Right atrium auricular region (tissue), 2 donors: ENCODE measurements around the gene SPTB. TPM values are rescaled to one million over a fixed set of nuclear protein-coding genes. Genes with fewer than 3 reads are reported as not detected.

ENCODE experiments used
- DNase-seq: peaks from one replicate; pipeline ENCODE4 v3.0.0-alpha.2; 2019; ENCODE audit warnings: low spot score
- H3K27ac ChIP-seq, 2 donors: fragments of 200-600 bp; sonication (generic); 1 replicate in 1 of 2; 2 replicates in 1 of 2; pipeline ENCODE4 v1.5.1; 2016 to 2019
- H3K27me3 ChIP-seq, 2 donors: fragments of 200-600 bp; sonication (generic); one replicate each; pipeline versions ENCODE4 v1.5.1 to v1.6.0; 2017 to 2019
- H3K36me3 ChIP-seq: fragments of 200-600 bp; sonication (generic); one replicate; pipeline ENCODE4 v1.5.1; 2016
- H3K4me1 ChIP-seq, 2 donors: fragments of 200-600 bp; sonication (generic); one replicate each; pipeline versions ENCODE4 v1.5.1 to v1.6.0; 2017 to 2019
- H3K4me3 ChIP-seq, 2 donors: fragments of 200-600 bp; sonication (generic); 1 replicate in 1 of 2; 2 replicates in 1 of 2; pipeline ENCODE4 v1.5.1; 2017 to 2019; ENCODE audit warnings: mild to moderate bottlenecking in 1 of 2, moderate library complexity in 1 of 2
- H3K9me3 ChIP-seq, 2 donors: fragments of 200-600 bp; sonication (generic); one replicate each; pipeline ENCODE4 v1.5.1; 2019
- total RNA-seq, 2 donors: library from RNA; depleted of rRNA; stranded (reverse); fragments of >200 nt; gene quantifications; one replicate each; pipeline ENCODE4 v1.1.0, GENCODE V29; 2016
- TF ChIP-seq, protein P1 (sequence below), 2 donors: fragments of 200-600 bp; sonication (generic); IDR thresholded peaks; one replicate each; pipeline ENCODE4 v1.5.1; 2019; ENCODE audit warnings: antibody characterized with exemption in 2 of 2

The SPTB gene
- total RNA-seq, 2 donors from 2014 or later, result 84.4 to 102 TPM

DNA sequence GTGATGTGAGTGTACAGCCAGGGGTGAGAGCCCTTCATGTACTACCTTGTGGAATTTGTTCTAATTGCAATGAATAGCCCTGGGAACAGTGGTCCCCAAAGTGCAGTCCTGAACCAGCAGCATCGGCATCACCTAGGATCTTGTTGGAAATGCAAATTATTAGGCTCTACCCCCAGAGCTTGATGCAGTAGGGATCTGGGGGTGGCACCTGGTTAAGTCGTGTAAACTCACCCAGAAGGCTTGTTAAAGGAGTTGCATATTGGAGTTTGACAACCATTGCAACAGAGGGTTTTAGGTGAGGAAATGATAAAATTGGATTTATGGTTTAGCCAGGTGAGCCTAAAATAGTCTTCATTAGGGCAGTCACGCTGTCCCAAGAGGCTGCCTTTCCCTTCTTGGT, 102.2 kb downstream of the SPTB start:
- H3K27me3 ChIP-seq, result no peaks in the 10 kb centered on the region
- peak overlapping the region in 1 of 2 donors; percentile 69 for H3K27ac ChIP-seq
- H3K36me3 ChIP-seq, result peaks cover 28% of the 10 kb centered on the region

DNA sequence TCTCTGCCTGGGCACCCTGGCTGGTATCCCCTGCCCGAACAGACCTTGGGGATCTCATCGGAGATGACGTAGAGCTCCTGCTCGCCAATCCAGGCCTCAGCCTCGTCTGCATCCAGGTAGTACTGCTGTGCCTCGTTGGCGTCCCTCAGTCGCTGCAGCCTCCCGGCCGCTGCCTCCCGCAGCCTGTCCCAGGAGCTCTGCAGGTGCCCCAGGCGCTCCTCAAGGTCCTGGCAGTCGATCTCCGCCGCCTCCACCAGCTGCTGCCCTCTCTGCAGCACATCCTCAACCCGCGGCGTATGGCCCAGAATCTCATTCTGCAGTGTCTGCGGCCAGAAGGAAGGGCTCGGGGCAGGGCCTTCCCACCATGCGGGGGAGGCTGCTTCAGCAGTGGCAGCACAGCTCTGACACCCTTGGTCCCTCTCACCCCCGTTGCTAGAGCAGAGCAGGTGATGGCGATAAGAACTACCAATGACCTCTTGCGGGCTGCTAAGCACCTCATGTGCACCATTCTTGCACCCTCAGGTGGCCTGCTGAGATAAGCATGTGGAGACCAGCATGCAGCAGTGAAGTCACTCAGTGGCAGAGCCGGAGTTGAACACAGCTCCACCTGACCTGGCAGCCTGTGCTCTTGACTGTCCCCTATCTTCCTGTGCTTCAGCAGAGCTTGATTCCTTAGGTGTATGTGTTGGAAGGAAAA, 104.5 kb downstream of the SPTB start:
- H3K36me3 ChIP-seq, result peaks cover 46% of the 10 kb centered on the region

More for the DNA sequence above, 102.2 kb downstream of the SPTB start:
- peaks cover 0 to 28% of the 10 kb centered on the region in 2 donors for H3K4me1 ChIP-seq
- no peaks in the 10 kb centered on the region for H3K9me3 ChIP-seq
- DNase-seq, result no peak
- no peak overlapping the region for H3K4me3 ChIP-seq
- TF ChIP-seq, protein P1, sequence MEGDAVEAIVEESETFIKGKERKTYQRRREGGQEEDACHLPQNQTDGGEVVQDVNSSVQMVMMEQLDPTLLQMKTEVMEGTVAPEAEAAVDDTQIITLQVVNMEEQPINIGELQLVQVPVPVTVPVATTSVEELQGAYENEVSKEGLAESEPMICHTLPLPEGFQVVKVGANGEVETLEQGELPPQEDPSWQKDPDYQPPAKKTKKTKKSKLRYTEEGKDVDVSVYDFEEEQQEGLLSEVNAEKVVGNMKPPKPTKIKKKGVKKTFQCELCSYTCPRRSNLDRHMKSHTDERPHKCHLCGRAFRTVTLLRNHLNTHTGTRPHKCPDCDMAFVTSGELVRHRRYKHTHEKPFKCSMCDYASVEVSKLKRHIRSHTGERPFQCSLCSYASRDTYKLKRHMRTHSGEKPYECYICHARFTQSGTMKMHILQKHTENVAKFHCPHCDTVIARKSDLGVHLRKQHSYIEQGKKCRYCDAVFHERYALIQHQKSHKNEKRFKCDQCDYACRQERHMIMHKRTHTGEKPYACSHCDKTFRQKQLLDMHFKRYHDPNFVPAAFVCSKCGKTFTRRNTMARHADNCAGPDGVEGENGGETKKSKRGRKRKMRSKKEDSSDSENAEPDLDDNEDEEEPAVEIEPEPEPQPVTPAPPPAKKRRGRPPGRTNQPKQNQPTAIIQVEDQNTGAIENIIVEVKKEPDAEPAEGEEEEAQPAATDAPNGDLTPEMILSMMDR (IDR thresholded peaks at IDR 0.05), result no peak

DNA sequence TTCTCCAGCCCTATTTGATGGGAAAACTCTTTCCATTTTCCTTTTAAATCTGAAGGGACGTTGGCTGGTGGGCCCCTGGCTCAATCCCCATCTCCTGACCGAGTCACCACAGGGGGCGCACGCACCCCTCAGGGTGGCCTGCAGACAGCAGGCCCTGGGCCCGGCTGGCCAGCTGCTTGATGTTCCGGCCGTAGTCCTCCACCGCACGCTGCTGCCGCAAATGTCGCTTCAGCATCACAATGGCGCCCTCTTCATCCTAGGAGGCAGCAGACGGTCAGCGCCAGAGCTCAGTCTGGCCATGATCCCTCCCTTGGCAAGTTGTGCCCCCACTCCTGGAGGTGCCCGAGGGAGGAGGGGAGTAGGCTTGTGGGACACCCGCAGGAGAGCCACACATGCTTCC, 105.4 kb downstream of the SPTB start:
- peaks cover 0 to 27% of the 10 kb centered on the region in 2 donors for H3K4me1 ChIP-seq
- DNase-seq, result no peak
- H3K9me3 ChIP-seq, result no peaks in the 10 kb centered on the region
- TF ChIP-seq, protein P1 (IDR thresholded peaks at IDR 0.05), result no peak
- H3K4me3 ChIP-seq, result no peak overlapping the region
- no peaks in the 10 kb centered on the region for H3K27me3 ChIP-seq
- H3K27ac ChIP-seq, result no peak overlapping the region
- H3K36me3 ChIP-seq, result peaks cover 46% of the 10 kb centered on the region

More for the DNA sequence above, 104.5 kb downstream of the SPTB start:
- no peak for DNase-seq
- no peak overlapping the region for H3K4me3 ChIP-seq
- no peak overlapping the region for H3K27ac ChIP-seq
- H3K27me3 ChIP-seq, result no peaks in the 10 kb centered on the region
- TF ChIP-seq, protein P1 (IDR thresholded peaks at IDR 0.05), result no peak
- H3K9me3 ChIP-seq, result no peaks in the 10 kb centered on the region
- H3K4me1 ChIP-seq, result peaks cover 0 to 28% of the 10 kb centered on the region in 2 donors

DNA sequence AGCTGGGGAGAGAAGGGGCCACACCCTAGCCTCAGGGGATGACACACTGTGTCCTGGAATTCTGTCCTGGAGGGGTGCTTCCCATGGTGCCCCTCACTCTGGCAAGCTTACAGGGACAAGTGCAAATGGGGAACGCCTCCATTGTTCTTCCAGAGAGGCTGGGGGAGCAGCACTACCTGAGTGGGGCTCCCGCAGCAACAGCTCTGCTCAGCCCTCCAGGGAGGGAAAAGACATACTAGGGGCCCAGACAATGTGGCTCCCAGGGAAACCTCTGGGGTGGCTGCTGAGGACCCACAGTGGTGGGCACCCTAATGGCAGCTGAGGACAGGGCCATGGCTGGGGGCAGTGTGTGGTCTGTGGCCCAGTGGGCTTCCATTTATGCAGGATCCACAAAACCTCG, 106.1 kb downstream of the SPTB start:
- H3K36me3 ChIP-seq, result peaks cover 52% of the 10 kb centered on the region
- no peaks in the 10 kb centered on the region for H3K9me3 ChIP-seq
- no peak for DNase-seq
- H3K4me1 ChIP-seq, result peaks cover 0 to 20% of the 10 kb centered on the region in 2 donors
- H3K27me3 ChIP-seq, result no peaks in the 10 kb centered on the region
- TF ChIP-seq, protein P1 (IDR thresholded peaks at IDR 0.05), result no peak
- H3K27ac ChIP-seq, result no peak overlapping the region
- H3K4me3 ChIP-seq, result no peak overlapping the region

DNA sequence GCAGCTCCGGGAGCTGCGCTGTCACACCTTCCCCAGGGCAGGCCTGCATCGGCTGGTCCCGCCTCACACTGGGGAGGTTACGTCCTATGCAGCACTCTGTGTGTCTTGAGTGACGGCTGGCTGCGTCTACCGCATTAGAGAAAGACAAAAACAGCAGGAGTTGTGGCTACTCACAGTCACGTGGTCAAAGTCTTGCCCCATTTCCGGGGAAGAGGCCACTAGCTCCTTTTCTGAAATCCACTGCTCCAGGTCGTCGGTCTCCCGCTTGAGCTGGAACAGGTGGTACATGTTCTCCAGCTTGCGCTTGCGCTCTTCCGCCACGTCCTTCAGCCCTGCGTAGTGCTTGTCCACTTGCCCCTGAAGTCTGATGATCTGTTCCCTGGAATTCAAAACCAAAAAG, 106.7 kb downstream of the SPTB start:
- Histone ChIP-seq H3K4me1 (peaks cover 0 to 15% of the 10 kb centered on the region in 2 donors), H3K27ac (no peak overlapping the region), H3K4me3 (no peak overlapping the region), H3K36me3 (peaks cover 52% of the 10 kb centered on the region), H3K27me3 (no peaks in the 10 kb centered on the region), H3K9me3 (no peaks in the 10 kb centered on the region)
- TF ChIP-seq, protein P1 (IDR thresholded peaks at IDR 0.05), result no peak
- no peak for DNase-seq
